ENCODE results near the gene NDFIP2.

The NDFIP2 gene

GRCh38 chr13:79502859-79503468, 22.0 kb downstream of the NDFIP2 start:
- no peak overlapping the region for H3K4me2 ChIP-seq
- no peaks in the 10 kb centered on the region for H3K36me3 ChIP-seq (ENCODE audit: insufficient read depth)
- H3K4me3 ChIP-seq (IDR thresholded peaks at IDR 0.05; ENCODE audit: insufficient read depth, low read depth, low read length): no peak overlapping the region
- H4K20me1 ChIP-seq (ENCODE audit: insufficient read depth): no peaks in the 10 kb centered on the region
- no peak for TF ChIP-seq CTCF (conservative IDR thresholded peaks at IDR 0.05; ENCODE audit: low read depth, low read length)
- H3K27ac ChIP-seq: no peak overlapping the region
- H3K27me3 ChIP-seq (ENCODE audit: insufficient read depth, low read depth): no peaks in the 10 kb centered on the region
- H2AFZ ChIP-seq (ENCODE audit: low read depth): no peak overlapping the region
- no peaks in the 10 kb centered on the region for H3K79me2 ChIP-seq (ENCODE audit: insufficient read depth, low read depth)
- no peaks in the 10 kb centered on the region for H3K4me1 ChIP-seq (ENCODE audit: low read depth, poor library complexity, severe bottlenecking)
- no peak overlapping the region for H3K9ac ChIP-seq

GRCh38 chr13:79503473-79504017, 22.6 kb downstream of the NDFIP2 start:
- no peak for TF ChIP-seq CTCF (conservative IDR thresholded peaks at IDR 0.05; ENCODE audit: low read depth, low read length)
- H3K27ac ChIP-seq: no peak overlapping the region
- no peaks in the 10 kb centered on the region for H4K20me1 ChIP-seq (ENCODE audit: insufficient read depth)
- no peak overlapping the region for H3K4me2 ChIP-seq
- H3K36me3 ChIP-seq (ENCODE audit: insufficient read depth): no peaks in the 10 kb centered on the region
- H2AFZ ChIP-seq (ENCODE audit: low read depth): no peak overlapping the region
- H3K79me2 ChIP-seq (ENCODE audit: insufficient read depth, low read depth): no peaks in the 10 kb centered on the region
- no peak overlapping the region for H3K9ac ChIP-seq
- no peaks in the 10 kb centered on the region for H3K4me1 ChIP-seq (ENCODE audit: low read depth, poor library complexity, severe bottlenecking)
- H3K27me3 ChIP-seq (ENCODE audit: insufficient read depth, low read depth): no peaks in the 10 kb centered on the region
- no peak overlapping the region for H3K4me3 ChIP-seq (IDR thresholded peaks at IDR 0.05; ENCODE audit: insufficient read depth, low read depth, low read length)

- Histone ChIP-seq H3K9ac (no peak overlapping the region), H4K20me1 (ENCODE audit: insufficient read depth) (no peaks in the 10 kb centered on the region), H3K4me1 (ENCODE audit: low read depth, poor library complexity, severe bottlenecking) (no peaks in the 10 kb centered on the region), H3K36me3 (ENCODE audit: insufficient read depth) (no peaks in the 10 kb centered on the region), H2AFZ (ENCODE audit: low read depth) (no peak overlapping the region), H3K27ac (no peak overlapping the region), H3K4me3 (IDR thresholded peaks at IDR 0.05; ENCODE audit: insufficient read depth, low read depth, low read length) (no peak overlapping the region), H3K79me2 (ENCODE audit: insufficient read depth, low read depth) (no peaks in the 10 kb centered on the region), H3K4me2 (no peak overlapping the region), H3K27me3 (ENCODE audit: insufficient read depth, low read depth) (no peaks in the 10 kb centered on the region)
- TF ChIP-seq CTCF (conservative IDR thresholded peaks at IDR 0.05; ENCODE audit: low read depth, low read length): no peak
These were observed 27.4 kb downstream of the NDFIP2 start for GRCh38 chr13:79508224-79508961.

- H2AFZ ChIP-seq (ENCODE audit: low read depth): no peak overlapping the region
- H3K9ac ChIP-seq: no peak overlapping the region
- H3K4me3 ChIP-seq (IDR thresholded peaks at IDR 0.05; ENCODE audit: insufficient read depth, low read depth, low read length): no peak overlapping the region
- no peaks in the 10 kb centered on the region for H4K20me1 ChIP-seq (ENCODE audit: insufficient read depth)
- H3K79me2 ChIP-seq (ENCODE audit: insufficient read depth, low read depth): no peaks in the 10 kb centered on the region
- no peaks in the 10 kb centered on the region for H3K27me3 ChIP-seq (ENCODE audit: insufficient read depth, low read depth)
- H3K4me2 ChIP-seq: no peak overlapping the region
- H3K27ac ChIP-seq: no peak overlapping the region
- no peaks in the 10 kb centered on the region for H3K4me1 ChIP-seq (ENCODE audit: low read depth, poor library complexity, severe bottlenecking)
- TF ChIP-seq CTCF (conservative IDR thresholded peaks at IDR 0.05; ENCODE audit: low read depth, low read length): no peak
- H3K36me3 ChIP-seq (ENCODE audit: insufficient read depth): no peaks in the 10 kb centered on the region
These were observed 30.7 kb downstream of the NDFIP2 start for GRCh38 chr13:79511611-79512010.

All from KMS-11 (cell line).